GM19043 (cell line): ENCODE results near the gene FHAD1.
A peak's percentile ranks its signal among the peaks of the same experiment; 100 is the strongest.

Source experiments
- ATAC-seq: cut with Tn5 transposase; IDR thresholded peaks from one replicate; pipeline ENCODE4 v1.9.1; 2021; ENCODE audit warnings: low read depth; ENCODE audit not compliant: unreplicated experiment

Gene FHAD1

GRCh38 chr1:15410223-15410883 is 163.3 kb downstream of the FHAD1 start:
- ATAC-seq = no peak

GRCh38 chr1:15410884-15411245 is 163.8 kb downstream of the FHAD1 start:
- ATAC-seq = no peak

- ATAC-seq = peak; percentile 65
These were observed 164.6 kb downstream of the FHAD1 start for GRCh38 chr1:15411593-15412137.

DNA sequence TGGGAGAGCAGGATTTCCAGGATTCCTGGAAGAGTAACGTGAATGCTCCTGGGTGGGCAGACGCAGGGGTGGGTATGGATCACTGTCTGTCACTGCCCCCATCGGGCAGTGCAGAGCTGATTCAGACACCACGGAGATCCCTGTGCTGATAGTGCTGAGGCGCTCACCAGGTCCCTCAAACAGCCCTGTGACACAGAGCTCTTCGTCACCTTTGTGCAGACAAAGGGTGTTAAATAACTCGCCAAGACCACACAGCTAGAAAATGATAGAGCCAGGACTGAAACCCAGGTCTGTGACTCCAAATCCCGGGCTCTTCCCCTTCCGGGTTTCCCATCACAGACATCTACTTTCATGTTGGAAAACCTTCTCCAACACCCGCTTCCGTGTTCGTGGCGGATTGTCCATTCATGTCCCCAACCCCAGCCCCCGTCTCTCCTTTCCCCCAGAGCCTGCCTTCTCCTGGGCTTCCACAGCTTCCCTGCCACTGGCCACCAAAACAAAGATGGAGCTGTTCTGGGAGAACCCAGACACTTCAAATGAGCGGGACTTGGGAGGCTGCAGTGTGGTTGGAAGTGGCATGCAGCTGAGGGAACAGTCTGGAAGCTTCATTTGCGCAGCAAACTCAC is 165.3 kb downstream of the FHAD1 start:
- no peak for ATAC-seq

- no peak for ATAC-seq
These were observed 165.8 kb downstream of the FHAD1 start for GRCh38 chr1:15412843-15413242.

DNA sequence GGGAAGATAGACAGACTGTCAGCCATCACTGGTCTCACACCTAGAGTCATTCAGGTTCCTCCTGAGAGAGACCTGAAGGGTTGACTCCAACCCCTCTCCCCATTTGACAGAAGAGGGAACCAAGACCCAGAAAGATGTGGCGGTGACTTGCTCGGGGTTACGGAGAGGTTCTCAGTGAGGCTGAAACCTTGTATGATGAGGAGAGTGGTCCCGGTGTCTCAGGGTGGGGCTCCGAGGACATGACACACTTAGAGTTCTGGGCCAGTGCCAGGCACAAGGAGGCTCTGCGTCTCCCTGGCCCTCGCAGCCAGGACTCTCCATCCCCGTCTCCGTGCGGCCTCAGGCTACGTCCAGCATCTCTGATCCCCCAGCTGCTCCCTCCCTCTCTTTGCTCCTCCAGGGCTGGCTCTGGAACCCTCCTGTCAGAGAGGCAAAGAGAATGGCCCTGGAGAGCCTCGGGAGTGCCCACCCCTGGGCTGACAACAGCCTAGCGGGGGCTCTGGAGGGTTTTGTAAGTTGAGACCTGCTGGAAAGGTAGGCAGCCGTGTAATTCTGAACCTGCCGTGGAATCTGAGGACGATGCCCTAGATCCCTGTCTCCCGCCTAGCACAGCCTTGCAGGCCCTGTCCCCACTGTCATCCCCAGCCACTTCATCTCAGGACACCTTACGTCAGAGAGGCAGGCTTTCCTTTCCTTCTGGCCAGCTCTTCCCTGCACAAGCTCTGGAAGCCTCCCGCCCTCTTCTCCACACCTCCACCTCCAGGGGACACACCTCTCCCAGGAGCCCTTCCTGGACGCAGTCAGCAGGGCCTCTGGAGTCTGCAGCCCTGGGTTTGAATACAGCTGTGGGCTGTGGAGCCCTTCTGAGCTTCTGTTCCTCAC is 166.8 kb downstream of the FHAD1 start:
- no peak for ATAC-seq

DNA sequence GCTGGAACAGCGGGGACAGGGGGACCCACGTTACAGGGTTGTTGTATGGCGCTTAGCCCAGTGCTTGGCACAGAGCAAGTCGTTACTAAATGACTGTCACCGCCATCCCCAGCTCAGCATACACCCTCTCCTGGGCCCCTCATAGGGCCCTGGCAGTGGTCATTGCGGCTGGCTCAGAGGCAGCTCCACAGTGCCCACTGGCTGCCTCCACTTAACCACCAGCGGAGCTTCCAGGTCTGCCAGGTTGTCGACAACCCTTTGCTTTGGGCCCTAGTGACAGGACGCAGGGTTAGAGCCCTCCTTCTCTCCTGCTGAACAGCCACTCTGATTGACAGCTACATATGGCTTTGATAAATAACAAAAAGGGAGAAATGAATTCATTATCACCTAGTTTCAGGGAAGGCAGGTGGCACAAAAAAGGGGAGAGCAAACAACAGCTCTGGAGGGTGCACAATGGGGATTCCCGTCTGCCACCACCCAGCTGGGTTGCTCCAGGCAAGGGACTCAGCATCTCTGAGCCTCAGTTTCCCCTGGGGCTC is 167.5 kb downstream of the FHAD1 start:
- no peak for ATAC-seq

DNA sequence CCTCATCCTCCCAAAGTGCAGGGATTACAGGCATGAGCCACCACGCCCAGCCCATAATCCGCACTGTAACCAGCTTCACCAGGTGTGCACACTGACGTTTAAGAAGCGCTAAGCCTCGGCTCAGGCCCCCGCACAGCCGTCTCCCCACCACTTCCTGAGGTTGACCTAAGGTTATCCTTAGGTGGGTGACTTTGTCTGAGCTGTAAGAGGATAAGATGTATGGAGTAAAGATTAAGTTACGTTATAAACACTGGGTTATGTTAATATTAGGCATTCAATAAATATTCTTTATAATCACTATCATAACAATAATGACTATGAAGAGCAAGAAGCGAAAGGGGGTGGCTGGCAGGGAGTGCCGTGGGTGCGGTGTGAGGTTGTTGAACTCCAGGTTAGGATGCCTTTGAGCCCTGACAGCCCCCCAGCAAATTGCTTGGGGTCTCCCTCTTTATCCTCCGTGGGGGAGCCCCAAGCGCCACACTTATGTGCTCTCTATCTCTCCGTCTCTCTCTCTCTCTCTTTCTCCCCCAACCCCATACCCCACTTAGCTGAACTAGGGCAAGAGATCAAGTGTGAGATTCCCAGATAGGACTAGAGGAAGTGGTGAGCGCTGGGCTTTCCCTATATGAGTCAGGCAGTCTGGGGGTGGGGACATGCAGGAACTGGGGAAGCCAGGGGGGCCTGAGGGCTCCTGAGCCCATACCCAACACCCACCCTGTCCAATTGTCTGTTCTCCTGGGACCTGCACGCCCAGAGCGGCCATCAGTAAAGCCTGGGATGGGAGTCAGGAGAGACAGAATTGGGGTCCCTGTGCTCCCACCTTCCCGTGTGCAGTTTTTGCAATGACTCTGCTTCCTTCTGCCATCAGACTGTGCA is 170.3 kb downstream of the FHAD1 start:
- peak; percentile 55 for ATAC-seq

- ATAC-seq = no peak
These were observed 171.9 kb downstream of the FHAD1 start for GRCh38 chr1:15418806-15419515.

DNA sequence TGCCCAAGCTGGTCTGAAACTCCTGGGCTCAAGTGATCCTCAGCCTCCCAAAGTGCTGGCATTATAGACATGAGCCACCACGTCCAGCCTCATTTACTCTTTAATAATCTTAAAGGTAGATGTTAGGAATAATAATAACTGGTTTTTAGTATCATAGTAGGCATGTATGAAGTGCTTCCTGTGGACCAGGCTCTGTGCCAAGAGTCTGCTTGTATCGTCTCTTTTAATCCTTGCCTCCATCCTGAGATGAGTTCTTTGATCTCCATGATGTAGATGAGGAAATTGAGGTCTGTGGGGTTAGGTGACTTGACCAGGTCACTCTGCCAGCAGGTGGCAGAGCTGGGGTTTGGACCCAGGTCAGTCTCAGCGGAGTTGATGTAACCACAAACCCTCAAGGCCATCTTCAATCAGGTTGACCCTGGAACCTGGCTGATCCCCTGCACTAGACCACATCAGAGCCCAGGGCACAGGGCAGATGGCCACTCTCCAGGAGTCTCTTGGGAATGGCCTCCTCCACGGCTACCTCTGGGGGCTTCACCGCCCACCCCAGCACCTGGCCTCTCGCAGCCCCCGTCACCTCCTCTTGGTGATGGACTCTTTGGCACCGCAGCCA is 173.9 kb downstream of the FHAD1 start:
- ATAC-seq = no peak

- ATAC-seq = no peak
These were observed 175.8 kb downstream of the FHAD1 start for GRCh38 chr1:15422871-15423270.

- no peak for ATAC-seq
These were observed 176.5 kb downstream of the FHAD1 start for GRCh38 chr1:15423355-15424077.

DNA sequence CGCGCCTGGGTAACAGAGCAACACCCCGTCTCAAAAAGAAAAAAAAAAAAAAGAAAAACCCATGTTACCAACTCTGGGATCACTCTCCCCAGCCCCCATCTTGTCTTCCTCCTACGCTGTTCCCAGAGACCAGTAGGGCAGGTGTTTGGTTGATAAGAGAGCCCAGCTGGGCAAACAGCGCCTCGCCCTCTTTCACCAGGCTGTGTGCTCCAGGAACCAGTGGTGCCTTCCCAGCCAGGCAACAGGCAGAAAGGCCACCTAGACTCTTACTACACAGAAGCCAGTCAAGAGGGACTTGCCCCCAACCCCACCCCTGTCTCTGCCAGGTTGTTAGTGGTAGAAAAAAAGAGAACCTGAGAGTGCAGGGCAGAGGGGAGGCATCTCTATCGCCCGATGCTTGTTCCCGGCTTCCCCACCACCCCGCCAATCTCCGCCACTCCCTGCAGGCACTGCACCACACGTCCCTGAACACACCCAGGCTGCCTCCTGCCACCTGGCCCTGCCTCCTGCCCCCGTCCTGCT is 177.2 kb downstream of the FHAD1 start:
- ATAC-seq = no peak

DNA sequence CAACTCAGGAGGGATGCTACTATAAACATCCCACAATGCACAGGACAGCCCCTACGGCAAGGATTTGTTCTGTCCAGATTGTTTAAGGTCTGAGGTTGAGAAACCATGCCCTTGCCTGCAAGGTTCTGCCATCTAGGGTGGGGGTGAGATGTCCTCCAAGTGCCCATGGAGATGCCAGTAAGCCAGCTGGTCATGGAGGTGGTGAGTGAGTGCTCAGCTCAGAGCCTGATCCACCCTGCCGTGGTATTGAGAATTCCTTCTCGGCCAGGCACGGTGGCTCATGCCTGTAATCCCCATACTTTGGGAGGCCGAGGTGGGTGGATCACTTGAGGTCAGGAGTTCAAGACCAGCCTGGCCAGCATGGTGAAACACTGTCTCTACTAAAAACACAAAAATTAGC is 178.0 kb downstream of the FHAD1 start:
- no peak for ATAC-seq

GRCh38 chr1:15425521-15425920 is 178.5 kb downstream of the FHAD1 start:
- ATAC-seq = no peak

GRCh38 chr1:15425958-15426357 is 178.9 kb downstream of the FHAD1 start:
- no peak for ATAC-seq

DNA sequence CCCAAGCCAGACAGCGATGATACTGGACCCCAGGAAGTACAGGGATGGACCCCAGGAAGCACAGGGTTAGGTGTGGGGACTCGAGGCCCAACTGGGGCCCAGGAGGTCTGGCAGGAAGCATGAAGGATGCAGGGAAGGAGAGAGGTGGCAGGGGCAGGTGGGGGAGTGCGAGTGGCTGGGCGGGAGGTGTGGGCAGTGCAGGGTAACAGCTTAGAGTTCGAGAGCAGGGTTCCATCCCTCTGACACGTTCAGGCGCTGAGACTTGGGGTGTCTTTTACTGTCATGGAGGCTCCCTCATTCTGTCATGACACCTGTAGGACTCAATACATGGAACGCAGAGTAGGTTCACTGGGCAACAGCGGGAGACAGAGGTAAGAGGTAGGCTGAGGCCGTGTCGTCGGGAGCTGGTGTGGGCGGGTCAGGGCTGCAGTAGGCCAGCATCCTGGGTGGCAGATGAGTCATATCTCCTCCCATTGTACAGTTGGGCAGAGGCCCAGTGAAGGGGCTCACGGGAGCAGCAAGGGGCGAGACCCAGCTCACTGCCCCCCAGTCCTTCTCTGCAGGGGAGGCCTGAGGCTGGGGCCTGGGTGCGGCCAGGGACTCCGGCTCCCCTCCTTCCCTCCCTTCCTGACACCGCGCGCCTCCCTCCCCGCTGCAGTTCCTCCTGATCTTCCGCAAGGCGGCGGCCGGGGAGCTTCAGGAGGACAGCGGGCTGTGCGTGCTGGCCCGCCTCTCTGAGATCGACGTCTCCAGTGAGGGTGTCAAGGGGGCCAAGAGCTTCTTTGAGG is 179.7 kb downstream of the FHAD1 start:
- no peak for ATAC-seq
